H9 (cell line): ENCODE measurements around the gene FARSB. TPM values are rescaled to one million over a fixed set of nuclear protein-coding genes. Genes with fewer than 3 reads are reported as not detected.

Experiments used
- DNase-seq: peaks from one replicate; pipeline ENCODE4 v3.0.0-alpha.2; 2017
- H2AFZ ChIP-seq: one replicate; pipeline ENCODE4 v1.6.1; 2013; ENCODE audit warnings: mild to moderate bottlenecking, low read length, control low read depth, moderate library complexity
- H2AK5ac ChIP-seq: 2 replicates; pipeline ENCODE4 v1.6.1; 2013; ENCODE audit warnings: low read length, control low read depth, mixed read lengths; ENCODE audit not compliant: insufficient read length
- H2BK120ac ChIP-seq: one replicate; pipeline ENCODE4 v1.6.1; 2013; ENCODE audit warnings: low read depth, mild to moderate bottlenecking, low read length, control low read depth, inconsistent platforms; ENCODE audit not compliant: poor library complexity, severe bottlenecking
- H2BK12ac ChIP-seq: 2 replicates; pipeline ENCODE4 v1.6.1; 2013; ENCODE audit warnings: low read length, control low read depth, mixed read lengths, low read depth; ENCODE audit not compliant: insufficient read length
- H2BK15ac ChIP-seq: 2 replicates; pipeline ENCODE4 v1.6.1; 2013; ENCODE audit warnings: low read depth, low read length, control low read depth
- H2BK20ac ChIP-seq: one replicate; pipeline ENCODE4 v1.6.1; 2013; ENCODE audit warnings: low read depth, mild to moderate bottlenecking, low read length, control low read depth, inconsistent platforms; ENCODE audit not compliant: poor library complexity, severe bottlenecking
- H2BK5ac ChIP-seq: 2 replicates; pipeline ENCODE4 v1.6.1; 2013; ENCODE audit warnings: low read length, control low read depth, mixed read lengths; ENCODE audit not compliant: insufficient read length
- H3K14ac ChIP-seq: 2 replicates; pipeline ENCODE4 v1.6.1; 2013; ENCODE audit warnings: low read length, control low read depth; ENCODE audit not compliant: insufficient read depth
- H3K18ac ChIP-seq: 2 replicates; pipeline ENCODE4 v1.6.1; 2013; ENCODE audit warnings: low read depth, mild to moderate bottlenecking, mixed read lengths, low read length, control low read depth; ENCODE audit not compliant: insufficient read length
- H3K23ac ChIP-seq: 2 replicates; pipeline ENCODE4 v1.6.1; 2013; ENCODE audit warnings: low read length, control low read depth, mixed read lengths, low read depth; ENCODE audit not compliant: insufficient read length
- H3K23me2 ChIP-seq: 2 replicates; pipeline ENCODE4 v1.6.1; 2013; ENCODE audit warnings: low read depth, mild to moderate bottlenecking, mixed read lengths, low read length, control low read depth; ENCODE audit not compliant: insufficient read length, poor library complexity, severe bottlenecking
- H3K27ac ChIP-seq: 2 replicates; pipeline ENCODE4 v1.5.1; 2013; ENCODE audit warnings: low read length, control low read depth, mixed read lengths, low read depth; ENCODE audit not compliant: insufficient read length
- H3K27me3 ChIP-seq: 2 replicates; pipeline ENCODE4 v1.6.1; 2013; ENCODE audit warnings: low read length, control low read depth, inconsistent platforms; ENCODE audit not compliant: insufficient read depth
- H3K4ac ChIP-seq: 2 replicates; pipeline ENCODE4 v1.6.1; 2013; ENCODE audit warnings: low read depth, mild to moderate bottlenecking, control low read depth, inconsistent platforms, low read length, moderate library complexity
- H3K4me1 ChIP-seq: 2 replicates; pipeline ENCODE4 v1.6.1; 2013; ENCODE audit warnings: low read length, control low read depth, inconsistent platforms; ENCODE audit not compliant: insufficient read depth
- H3K4me2 ChIP-seq: 2 replicates; pipeline ENCODE4 v1.6.1; 2013; ENCODE audit warnings: low read length, control low read depth, mixed read lengths; ENCODE audit not compliant: insufficient read length, insufficient read depth
- H3K56ac ChIP-seq: 2 replicates; pipeline ENCODE4 v1.6.1; 2013; ENCODE audit warnings: low read depth, mild to moderate bottlenecking, mixed read lengths, low read length, control low read depth; ENCODE audit not compliant: insufficient read length
- H3K79me1 ChIP-seq: 2 replicates; pipeline ENCODE4 v1.6.1; 2013; ENCODE audit warnings: low read depth, mild to moderate bottlenecking, moderate library complexity, low read length, control low read depth, inconsistent platforms; ENCODE audit not compliant: insufficient read depth, poor library complexity, severe bottlenecking
- H3K79me2 ChIP-seq: 2 replicates; pipeline ENCODE4 v1.6.1; 2013; ENCODE audit warnings: low read length, control low read depth, inconsistent platforms; ENCODE audit not compliant: insufficient read depth
- H3K9ac ChIP-seq: 2 replicates; pipeline ENCODE4 v1.6.1; 2013; ENCODE audit warnings: low read length, control low read depth, mixed read lengths; ENCODE audit not compliant: insufficient read length; ENCODE audit errors: extremely low read depth
- H3K9me3 ChIP-seq: one replicate; pipeline ENCODE4 v1.6.1; 2013; ENCODE audit warnings: low read depth, low read length, inconsistent platforms; ENCODE audit not compliant: control insufficient read depth
- H3T11ph ChIP-seq: one replicate; pipeline ENCODE4 v1.6.1; 2013; ENCODE audit warnings: mild to moderate bottlenecking, low read length, control low read depth, inconsistent platforms
- H4K20me1 ChIP-seq: one replicate; pipeline ENCODE4 v1.6.1; 2013; ENCODE audit not compliant: control insufficient read depth, insufficient read length, insufficient read depth
- H4K5ac ChIP-seq: 2 replicates; pipeline ENCODE4 v1.6.1; 2013; ENCODE audit warnings: low read depth, mild to moderate bottlenecking, mixed read lengths, low read length, control low read depth; ENCODE audit not compliant: insufficient read length
- H4K8ac ChIP-seq: replicated peaks from 2 replicates; pipeline ENCODE4 v1.6.1; 2013; ENCODE audit warnings: low read length, control low read depth, mixed read lengths, low read depth; ENCODE audit not compliant: insufficient read length
- H4K91ac ChIP-seq: 2 replicates; pipeline ENCODE4 v1.6.1; 2013; ENCODE audit warnings: low read depth, mild to moderate bottlenecking, moderate library complexity, mixed read lengths, low read length, control low read depth; ENCODE audit not compliant: insufficient read length
- H3K27ac Mint-ChIP-seq, 3 experiments: 2 replicates in 2 of 3; 3 replicates in 1 of 3; pipeline ENCODE4 v1.8.0; 2020 to 2021; ENCODE audit warnings: mixed read lengths in 3 of 3, mild to moderate bottlenecking in 1 of 3, moderate library complexity in 1 of 3
- H3K27me3 Mint-ChIP-seq: 2 replicates; pipeline ENCODE4 v1.8.0; 2021; ENCODE audit warnings: low read depth, mild to moderate bottlenecking, moderate library complexity, mixed read lengths
- H3K36me3 Mint-ChIP-seq, 3 experiments: 2 replicates in 2 of 3; 3 replicates in 1 of 3; pipeline ENCODE4 v1.8.0; 2020 to 2021; ENCODE audit warnings: low read depth in 3 of 3, mixed read lengths in 3 of 3; ENCODE audit not compliant: insufficient read depth in 1 of 3
- H3K4me1 Mint-ChIP-seq, 2 experiments: 2 replicates each; pipeline ENCODE4 v1.8.0; 2020; ENCODE audit warnings: mixed read lengths in 2 of 2
- H3K4me3 Mint-ChIP-seq, 2 experiments: 2 replicates in 1 of 2; 3 replicates in 1 of 2; pipeline ENCODE4 v1.8.0; 2020 to 2021; ENCODE audit warnings: mild to moderate bottlenecking in 2 of 2, mixed read lengths in 2 of 2, moderate library complexity in 1 of 2
- H3K9me3 Mint-ChIP-seq, 2 experiments: 2 replicates in 1 of 2; 3 replicates in 1 of 2; pipeline ENCODE4 v1.8.0; 2020; ENCODE audit warnings: mild to moderate bottlenecking in 2 of 2, mixed read lengths in 2 of 2, moderate library complexity in 1 of 2
- CTCF ChIP-seq: fragments of 200-600 bp; sonication (generic); conservative IDR thresholded peaks from 3 replicates; pipeline ENCODE4 v1.8.0; 2021; ENCODE audit warnings: antibody characterized with exemption, mild to moderate bottlenecking
- WGBS: extraction: QIAGEN DNeasy Blood & Tissue Kit; methylation state at CpG from one replicate; pipeline ENCODE4 v1.1.7; 2013; ENCODE audit warnings: missing lambda C conversion rate, low lambda C conversion rate, mixed read lengths; ENCODE audit not compliant: insufficient read length; ENCODE audit errors: extremely low coverage; 5-methylcytosine and 5-hydroxymethylcytosine counted together
- total RNA-seq: library from RNA; stranded (reverse); gene quantifications from 2 replicates; pipeline ENCODE4 v1.2.1, GENCODE V29; 2021

Gene FARSB
- total RNA-seq, 1 experiment from 2014 or later, result 32.1 TPM

GRCh38 chr2:222572751-222573174 is 83.1 kb downstream of the FARSB start:
- no peak overlapping the region for H3K18ac ChIP-seq

More at GRCh38 chr2:222572751-222573174, 83.1 kb downstream of the FARSB start:
- no peaks in the 10 kb centered on the region for H4K20me1 ChIP-seq
- H3K27me3 ChIP-seq, result no peaks in the 10 kb centered on the region
- H3K27ac Mint-ChIP-seq, result peak overlapping the region in 2 of 3 experiments; percentile 7 to 18; a peak in 2 of 7 replicates
- H4K8ac ChIP-seq, result no peak overlapping the region
- H3K4ac ChIP-seq, result no peak overlapping the region
- H3K36me3 Mint-ChIP-seq, result peaks cover 9 to 25% (median 14%) of the 10 kb centered on the region in 3 experiments; a peak in 5 of 7 replicates
- H3K56ac ChIP-seq, result no peak overlapping the region
- H2BK20ac ChIP-seq, result no peak overlapping the region
- no peaks in the 10 kb centered on the region for H3K79me2 ChIP-seq
- H2BK120ac ChIP-seq, result no peak overlapping the region
- H3K27me3 Mint-ChIP-seq, result no peaks in the 10 kb centered on the region
- no peak overlapping the region for H3T11ph ChIP-seq
- no peak overlapping the region for H3K4me2 ChIP-seq
- no peak overlapping the region for H4K91ac ChIP-seq
- no peaks in the 10 kb centered on the region for H3K23me2 ChIP-seq
- no peak overlapping the region for H2BK15ac ChIP-seq
- H2AFZ ChIP-seq, result no peak overlapping the region
- WGBS, result no CpG with 5 or more reads among the region's 1 CpG
- H3K4me1 Mint-ChIP-seq, result peaks cover 6 to 21% of the 10 kb centered on the region in 2 experiments
- H3K4me3 Mint-ChIP-seq, result no peak overlapping the region
- no peak overlapping the region for H2BK12ac ChIP-seq
- H3K23ac ChIP-seq, result no peak overlapping the region
- H3K4me1 ChIP-seq, result no peaks in the 10 kb centered on the region
- no peaks in the 10 kb centered on the region for H3K9me3 Mint-ChIP-seq
- H3K14ac ChIP-seq, result no peak overlapping the region
- peaks cover 2% of the 10 kb centered on the region for H3K79me1 ChIP-seq
- no peak for DNase-seq
- H2AK5ac ChIP-seq, result no peak overlapping the region
- no peak overlapping the region for H3K9ac ChIP-seq
- H3K9me3 ChIP-seq, result no peaks in the 10 kb centered on the region
- no peak overlapping the region for H3K27ac ChIP-seq
- TF ChIP-seq CTCF, result no peak
- H2BK5ac ChIP-seq, result no peak overlapping the region
- no peak overlapping the region for H4K5ac ChIP-seq
